ENCODE results near the gene VASH1.
"Not testable (repeated sequence)": the region's sequence is repeated elsewhere in the genome, so short reads cannot be mapped to it uniquely, and the experiment has no call there.

DNA sequence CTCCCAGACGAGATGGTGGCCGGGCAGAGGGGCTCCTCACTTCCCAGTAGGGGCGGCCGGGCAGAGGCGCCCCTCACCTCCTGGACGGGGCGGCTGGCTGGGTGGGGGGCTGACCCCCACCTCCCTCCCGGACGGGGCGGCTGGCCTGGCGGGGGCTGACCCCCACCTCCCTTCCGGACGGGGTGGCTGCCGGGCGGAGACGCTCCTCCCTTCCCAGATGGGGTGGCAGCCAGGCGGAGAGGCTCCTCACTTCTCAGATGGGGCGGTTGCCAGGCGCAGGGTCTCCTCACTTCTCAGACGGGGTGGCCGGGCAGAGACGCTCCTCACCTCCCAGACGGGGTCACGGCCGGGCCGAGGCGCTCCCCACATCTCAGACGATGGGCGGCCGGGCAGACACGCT lies 26.8 kb upstream of the VASH1 start:
- not testable (repeated sequence) for TF ChIP-seq POLR2A (IDR thresholded peaks at IDR 0.05; ENCODE audit: low read depth, low read length); POU2F2 (IDR thresholded peaks at IDR 0.05; ENCODE audit: low read depth, low read length); POLR2AphosphoS5 (IDR thresholded peaks at IDR 0.05; ENCODE audit: low read depth, low read length); TAF1 (IDR thresholded peaks at IDR 0.05; ENCODE audit: low read depth, low read length); SPI1 (IDR thresholded peaks at IDR 0.05; ENCODE audit: low read depth, low read length); PAX5 (IDR thresholded peaks at IDR 0.05; ENCODE audit: insufficient read depth, low read length, severe bottlenecking)

All from GM12891 (cell line).